SK-N-MC (cell line): ENCODE results near the gene KLHL6.

ENCODE experiments used
- DNase-seq: peaks from one replicate; pipeline ENCODE4 v3.0.0-alpha.2; 2011; ENCODE audit warnings: low read depth, low spot score
- H3K27ac ChIP-seq: fragments of 200-600 bp; sonication (generic); 2 replicates; pipeline ENCODE4 v1.5.1; 2016; ENCODE audit warnings: mixed run types
- H3K36me3 ChIP-seq: fragments of 200-600 bp; sonication (generic); 2 replicates; pipeline ENCODE4 v1.6.1; 2017; ENCODE audit warnings: antibody characterized with exemption, low read length, mixed read lengths; ENCODE audit not compliant: insufficient read depth
- H3K4me3 ChIP-seq: fragments of 200-600 bp; sonication (generic); 2 replicates; pipeline ENCODE4 v1.5.1; 2016
- H3K9ac ChIP-seq: fragments of 200-600 bp; sonication (generic); 2 replicates; pipeline ENCODE4 v1.8.0; 2017; ENCODE audit warnings: mixed run types, mixed read lengths; ENCODE audit not compliant: insufficient read length
- H3K9me3 ChIP-seq: fragments of 200-600 bp; sonication (generic); 2 replicates; pipeline ENCODE4 v1.6.1; 2017; ENCODE audit warnings: low read depth, mild to moderate bottlenecking, antibody characterized with exemption, low read length, moderate library complexity, mixed read lengths
- EZH2 ChIP-seq: fragments of 200-600 bp; sonication (generic); IDR thresholded peaks from one replicate; pipeline ENCODE4 v1.6.1; 2017; ENCODE audit warnings: antibody characterized with exemption
- FOXP2 ChIP-seq: optimal IDR thresholded peaks from 2 replicates; pipeline ENCODE3; 2011; ENCODE audit warnings: mild to moderate bottlenecking, moderate library complexity; ENCODE audit not compliant: insufficient read depth; ENCODE audit errors: extremely low read length, control extremely low read depth
- POLR2AphosphoS5 ChIP-seq: IDR thresholded peaks from 2 replicates; pipeline ENCODE4 v1.6.1; 2012; ENCODE audit warnings: mild to moderate bottlenecking, low read depth, low read length, borderline replicate concordance

Gene KLHL6

DNA sequence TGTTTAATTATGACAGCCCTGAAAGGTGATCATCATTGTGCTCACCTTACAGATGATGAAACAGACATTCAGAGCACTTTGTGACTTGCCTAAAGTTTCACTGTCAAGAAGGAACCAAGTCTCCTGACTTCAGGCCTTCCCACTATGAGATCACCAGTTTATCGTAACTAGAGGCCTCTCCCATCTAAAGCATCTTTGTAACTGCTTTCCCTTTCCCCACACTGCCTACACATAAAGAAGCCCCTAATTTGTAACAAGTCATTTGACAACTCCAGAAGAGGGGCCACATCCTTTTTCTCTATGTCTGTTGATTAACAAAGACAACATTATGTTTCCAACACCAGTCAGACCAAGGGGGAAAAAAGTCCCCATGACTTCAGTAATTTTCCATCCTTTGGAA, 1.1 kb downstream of the KLHL6 start:
- Histone ChIP-seq H3K4me3 (no peak overlapping the region), H3K9ac (no peak overlapping the region), H3K27ac (no peak overlapping the region), H3K9me3 (no peaks in the 10 kb centered on the region), H3K36me3 (no peaks in the 10 kb centered on the region)
- no peak for DNase-seq
- TF ChIP-seq EZH2 (no peak), POLR2AphosphoS5 (no peak), FOXP2 (no peak)

DNA sequence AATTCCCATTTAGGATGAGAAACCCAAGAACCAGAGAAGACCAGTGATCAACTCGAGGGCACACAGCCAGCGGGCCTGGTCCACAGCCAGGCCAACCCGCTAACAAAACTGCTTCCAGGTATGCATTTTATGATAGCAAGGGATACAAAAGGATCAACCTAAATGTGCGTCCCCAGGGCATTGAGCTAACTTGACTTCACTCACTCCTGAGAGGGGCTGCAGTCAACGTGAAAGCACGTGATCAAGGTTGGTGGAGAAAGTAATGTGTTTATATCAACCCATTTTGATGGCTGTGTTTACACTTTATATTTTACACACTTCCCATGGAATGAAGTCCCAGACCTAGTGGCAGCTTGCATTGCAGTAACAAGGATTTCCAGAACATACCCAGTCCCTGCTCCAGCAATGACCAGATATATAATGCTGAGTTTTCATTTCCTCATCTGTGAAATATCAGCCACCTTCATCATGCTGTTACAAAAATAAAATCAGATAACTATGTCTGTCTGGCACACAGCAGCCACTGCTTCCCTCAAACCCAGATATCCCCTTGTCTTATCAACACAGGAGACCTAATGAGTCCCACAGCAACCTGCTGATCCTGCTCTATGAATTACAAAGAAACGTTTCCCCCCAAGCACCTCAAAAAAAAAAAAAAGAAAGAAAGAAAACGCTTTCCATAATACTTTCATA, 2.0 kb downstream of the KLHL6 start:
- Histone ChIP-seq H3K9ac (no peak overlapping the region), H3K27ac (no peak overlapping the region), H3K36me3 (no peaks in the 10 kb centered on the region), H3K4me3 (no peak overlapping the region), H3K9me3 (no peaks in the 10 kb centered on the region)
- TF ChIP-seq EZH2 (no peak), FOXP2 (no peak), POLR2AphosphoS5 (no peak)
- no peak for DNase-seq

DNA sequence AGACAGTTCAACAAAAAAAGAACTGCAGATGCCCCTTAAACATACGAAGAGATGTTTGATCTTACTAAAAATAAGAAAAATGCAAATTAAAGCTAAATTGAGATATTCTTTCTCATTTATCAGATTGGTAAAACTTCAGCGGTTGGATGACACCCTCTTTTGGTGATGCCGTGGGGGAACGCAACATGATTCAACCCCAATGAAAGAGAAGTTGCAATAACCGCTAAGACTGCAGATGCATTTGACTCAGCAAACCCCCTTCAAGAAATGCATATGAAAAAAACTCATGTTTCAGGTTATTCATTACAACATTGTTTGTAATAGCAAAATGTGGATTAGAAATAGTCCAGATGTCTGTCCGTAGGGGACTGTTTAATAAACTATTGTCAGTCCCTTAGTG, 3.6 kb downstream of the KLHL6 start:
- TF ChIP-seq FOXP2 (no peak), EZH2 (no peak), POLR2AphosphoS5 (no peak)
- Histone ChIP-seq H3K27ac (no peak overlapping the region), H3K36me3 (no peaks in the 10 kb centered on the region), H3K9ac (no peak overlapping the region), H3K9me3 (no peaks in the 10 kb centered on the region), H3K4me3 (no peak overlapping the region)
- DNase-seq = no peak

DNA sequence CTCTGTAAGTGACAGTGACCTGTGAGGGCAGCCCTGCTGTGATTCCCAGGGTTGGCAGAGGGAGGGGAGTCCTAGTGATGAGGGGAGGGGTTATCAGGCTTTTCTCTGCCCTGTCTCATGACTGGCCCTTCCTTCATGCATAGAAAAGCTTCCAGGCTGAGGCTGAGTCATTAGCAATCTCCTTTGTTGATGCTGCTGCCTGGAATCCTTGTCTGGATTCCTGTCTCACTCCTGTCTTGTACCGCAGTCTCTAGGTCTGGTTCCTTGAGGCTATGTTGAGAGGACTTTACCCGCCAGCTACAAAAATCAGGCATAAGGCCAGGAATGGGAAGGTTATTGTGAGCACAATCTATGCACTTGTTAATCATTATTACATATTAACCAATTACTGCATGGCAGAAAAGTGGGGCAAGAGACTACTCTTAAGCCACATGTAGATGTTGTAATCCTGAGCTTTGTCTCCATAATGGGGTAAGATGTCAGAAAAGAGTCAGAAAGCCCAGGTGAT, 7.2 kb downstream of the KLHL6 start:
- Histone ChIP-seq H3K36me3 (no peaks in the 10 kb centered on the region), H3K4me3 (no peak overlapping the region), H3K9ac (no peak overlapping the region), H3K9me3 (no peaks in the 10 kb centered on the region), H3K27ac (no peak overlapping the region)
- TF ChIP-seq POLR2AphosphoS5 = no peak
- TF ChIP-seq FOXP2 = no peak
- DNase-seq = no peak

GRCh38 chr3:183546625-183547024, 8.9 kb downstream of the KLHL6 start:
- no peak overlapping the region for H3K4me3 ChIP-seq
- no peak overlapping the region for H3K27ac ChIP-seq

GRCh38 chr3:183545708-183546107, 9.8 kb downstream of the KLHL6 start:
- Histone ChIP-seq H3K9me3 (no peaks in the 10 kb centered on the region), H3K27ac (no peak overlapping the region), H3K9ac (no peak overlapping the region), H3K4me3 (no peak overlapping the region), H3K36me3 (no peaks in the 10 kb centered on the region)
- TF ChIP-seq POLR2AphosphoS5 (no peak), FOXP2 (no peak), EZH2 (no peak)
- no peak for DNase-seq

More at GRCh38 chr3:183546625-183547024, 8.9 kb downstream of the KLHL6 start:
- TF ChIP-seq FOXP2 (no peak), POLR2AphosphoS5 (no peak), EZH2 (no peak)
- no peak overlapping the region for H3K9ac ChIP-seq
- no peaks in the 10 kb centered on the region for H3K9me3 ChIP-seq
- no peaks in the 10 kb centered on the region for H3K36me3 ChIP-seq
- DNase-seq = no peak

- Histone ChIP-seq H3K9me3 (no peaks in the 10 kb centered on the region), H3K36me3 (no peaks in the 10 kb centered on the region), H3K27ac (no peak overlapping the region), H3K4me3 (no peak overlapping the region), H3K9ac (no peak overlapping the region)
- TF ChIP-seq EZH2 = no peak
- no peak for TF ChIP-seq FOXP2
- TF ChIP-seq POLR2AphosphoS5 = no peak
- no peak for DNase-seq
Measured at GRCh38 chr3:183542355-183542754, 13.2 kb downstream of the KLHL6 start.

DNA sequence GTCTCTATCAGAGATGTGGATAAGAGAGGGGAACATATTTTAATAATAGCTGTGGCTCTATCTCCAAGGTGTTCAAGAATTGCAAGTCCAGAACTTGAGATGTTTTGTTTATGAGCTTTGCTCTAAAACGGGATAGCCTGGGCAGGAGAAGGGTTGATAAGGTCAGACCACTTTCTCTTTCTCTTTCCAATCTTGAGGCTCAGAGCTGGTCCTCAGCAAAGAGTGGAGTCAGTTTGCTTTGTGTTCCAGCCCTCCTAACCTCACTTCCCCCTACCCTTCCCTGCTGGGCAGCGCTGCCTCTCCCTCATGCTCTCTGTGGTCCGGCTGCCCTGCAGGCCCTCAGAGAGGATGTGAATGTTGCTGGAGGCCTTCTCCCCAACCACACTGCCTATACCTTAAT, 13.8 kb downstream of the KLHL6 start:
- Histone ChIP-seq H3K27ac (no peak overlapping the region), H3K4me3 (no peak overlapping the region), H3K36me3 (no peaks in the 10 kb centered on the region), H3K9me3 (no peaks in the 10 kb centered on the region), H3K9ac (no peak overlapping the region)
- no peak for DNase-seq
- TF ChIP-seq POLR2AphosphoS5 (no peak), EZH2 (no peak), FOXP2 (no peak)

GRCh38 chr3:183541235-183541655, 14.3 kb downstream of the KLHL6 start:
- Histone ChIP-seq H3K9me3 (no peaks in the 10 kb centered on the region), H3K4me3 (no peak overlapping the region), H3K9ac (no peak overlapping the region), H3K36me3 (no peaks in the 10 kb centered on the region), H3K27ac (no peak overlapping the region)
- no peak for DNase-seq
- TF ChIP-seq POLR2AphosphoS5 (no peak), EZH2 (no peak), FOXP2 (no peak)
